RPMI7951 (cell line): Measurements from ENCODE around the gene CHSY1. TPM values are rescaled to one million over a fixed set of nuclear protein-coding genes. Genes with fewer than 3 reads are reported as not detected.
A peak's percentile ranks its signal among the peaks of the same experiment; 100 is the strongest.

Experiments
- DNase-seq: peaks from one replicate; pipeline ENCODE4 v3.0.0-alpha.2; 2012; ENCODE audit warnings: low read depth
- total RNA-seq: library from RNA; depleted of rRNA; stranded (reverse); fragments of >200 nt; shearing (Covaris generic); gene quantifications from 2 replicates; pipeline ENCODE4 v1.2.3, GENCODE V29; 2014

Gene CHSY1
- total RNA-seq, 1 experiment from 2014 or later: 41.5 TPM

DNA sequence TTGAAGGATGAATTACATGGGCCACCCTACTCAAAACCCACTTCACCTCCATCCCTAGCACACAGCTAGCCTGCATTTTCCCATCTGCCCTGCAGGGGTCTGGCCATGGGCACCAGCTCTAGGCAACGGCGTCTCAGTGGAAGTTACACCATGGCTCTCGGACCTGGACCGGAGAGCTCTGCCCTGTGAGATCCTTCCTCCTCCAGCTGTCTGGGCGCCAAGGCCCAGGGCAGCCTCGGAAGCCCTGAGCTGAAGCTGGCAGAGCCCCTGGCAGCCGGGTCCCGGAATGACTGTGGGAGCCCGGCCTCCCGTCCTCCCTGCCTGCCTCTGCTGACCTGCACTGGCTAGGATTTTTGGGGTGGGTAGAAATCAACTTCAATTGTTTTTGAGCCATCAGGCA lies 98.9 kb downstream of the CHSY1 start:
- no peak for DNase-seq

DNA sequence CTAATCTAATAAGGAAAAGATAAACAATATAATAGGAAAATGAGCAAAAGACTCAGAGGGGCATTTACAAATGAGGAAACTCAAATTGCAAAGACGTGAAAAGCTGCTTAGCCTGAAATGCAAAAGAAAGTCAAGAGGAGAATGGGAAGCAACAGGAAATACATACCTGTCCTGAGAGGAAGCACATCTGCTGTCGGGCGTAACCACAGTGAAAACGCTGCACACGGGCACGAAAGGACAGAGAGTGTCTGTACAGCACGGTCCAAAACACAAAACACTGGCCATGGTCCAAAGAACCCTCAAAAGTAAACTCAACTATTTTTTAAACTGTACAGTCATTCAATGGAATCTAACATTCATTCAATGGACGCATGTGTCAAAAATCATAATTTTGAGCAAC lies 100.6 kb downstream of the CHSY1 start:
- no peak for DNase-seq

DNA sequence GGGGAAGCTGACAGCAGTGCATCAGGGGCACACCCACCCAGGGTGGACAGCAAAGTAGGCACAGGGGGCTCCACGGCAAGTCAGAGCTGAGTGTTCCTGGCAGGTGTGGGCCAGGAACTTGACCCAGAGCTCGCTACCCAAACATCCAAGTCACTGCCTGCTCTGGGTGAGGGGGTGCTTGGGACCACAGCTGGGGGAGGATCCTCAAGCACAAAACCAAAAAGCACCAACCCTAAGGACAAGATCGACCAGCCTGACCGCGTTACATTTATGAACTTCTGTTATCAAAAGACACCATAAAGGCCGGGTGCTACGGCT lies 101.2 kb downstream of the CHSY1 start:
- DNase-seq: no peak

DNA sequence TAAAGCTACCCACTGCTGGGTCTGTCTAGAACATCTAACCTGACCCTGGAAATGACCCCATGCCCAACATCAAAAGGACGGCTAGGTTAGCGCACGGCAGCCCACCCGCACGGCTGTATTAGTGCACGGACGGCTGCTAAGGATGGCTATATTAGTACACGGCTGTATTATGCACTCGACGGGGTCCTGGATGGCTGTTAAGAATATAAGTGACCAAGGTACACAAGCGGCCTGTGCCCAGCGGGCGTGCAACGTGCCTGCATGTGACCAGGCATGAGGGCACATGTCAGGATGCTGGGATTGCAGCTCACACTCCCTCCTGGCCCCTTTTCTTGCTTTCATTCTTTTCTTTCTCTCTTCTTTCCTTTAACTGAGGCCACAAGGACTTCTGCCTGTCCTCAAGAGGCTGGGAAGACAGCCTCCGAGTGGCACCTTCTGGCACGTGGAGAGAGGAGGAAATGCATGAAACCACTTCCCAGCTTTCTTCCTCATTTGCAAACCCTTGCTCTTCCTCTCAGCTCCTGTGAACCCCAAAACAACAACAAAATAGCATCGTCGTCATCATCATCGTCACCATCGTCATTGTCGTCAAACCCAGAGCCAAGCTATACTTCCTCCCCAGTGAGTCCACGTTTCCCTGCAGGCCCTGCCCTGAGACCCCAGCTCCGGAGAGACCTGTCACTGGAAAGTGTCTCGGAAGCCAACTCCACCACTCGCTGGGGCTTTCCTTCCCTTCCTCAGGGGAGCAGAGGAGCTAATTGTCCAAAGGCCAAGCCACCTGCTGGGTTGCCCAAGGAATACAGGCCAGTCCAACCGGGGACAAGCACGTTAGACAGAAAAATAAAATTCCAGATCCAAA lies 101.8 kb downstream of the CHSY1 start:
- no peak for DNase-seq

DNA sequence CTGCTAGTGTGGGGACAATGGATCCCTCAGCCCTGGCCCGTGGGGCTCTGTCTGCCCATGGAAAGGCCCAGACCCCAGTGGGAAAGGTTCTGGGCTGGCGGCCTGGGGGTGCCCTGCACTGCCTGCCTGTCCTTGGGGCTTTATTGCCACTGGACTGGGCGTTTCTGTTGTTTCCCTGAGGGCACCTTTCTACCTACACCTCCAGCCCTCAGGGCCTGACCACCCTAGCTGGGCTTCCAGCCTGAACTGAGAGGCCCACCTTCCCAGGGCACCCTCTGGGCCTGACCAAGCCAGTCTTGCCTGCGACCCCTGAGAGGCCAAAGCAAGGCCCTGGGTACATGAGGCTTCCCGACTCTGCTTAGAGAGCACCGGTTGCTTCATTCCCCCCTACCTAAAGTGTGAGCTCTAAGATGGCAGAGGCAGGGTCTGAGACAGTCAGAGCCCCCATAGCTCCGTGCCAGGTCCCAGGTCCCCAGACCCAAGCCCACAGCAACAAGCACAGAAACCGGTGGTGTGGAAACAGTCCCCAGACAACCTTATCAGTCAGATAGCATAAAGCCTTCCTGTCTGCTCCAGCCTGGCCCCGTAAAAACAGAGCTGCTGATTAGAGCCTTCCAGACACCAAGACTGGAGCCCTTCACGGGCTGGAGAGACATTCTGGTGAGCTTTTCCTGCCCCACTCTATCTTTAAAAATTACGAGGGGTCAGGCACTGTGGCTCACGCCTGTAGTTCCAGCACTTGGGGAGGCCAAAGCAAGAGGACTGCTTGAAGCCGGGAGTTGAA lies 102.8 kb downstream of the CHSY1 start:
- no peak for DNase-seq

DNA sequence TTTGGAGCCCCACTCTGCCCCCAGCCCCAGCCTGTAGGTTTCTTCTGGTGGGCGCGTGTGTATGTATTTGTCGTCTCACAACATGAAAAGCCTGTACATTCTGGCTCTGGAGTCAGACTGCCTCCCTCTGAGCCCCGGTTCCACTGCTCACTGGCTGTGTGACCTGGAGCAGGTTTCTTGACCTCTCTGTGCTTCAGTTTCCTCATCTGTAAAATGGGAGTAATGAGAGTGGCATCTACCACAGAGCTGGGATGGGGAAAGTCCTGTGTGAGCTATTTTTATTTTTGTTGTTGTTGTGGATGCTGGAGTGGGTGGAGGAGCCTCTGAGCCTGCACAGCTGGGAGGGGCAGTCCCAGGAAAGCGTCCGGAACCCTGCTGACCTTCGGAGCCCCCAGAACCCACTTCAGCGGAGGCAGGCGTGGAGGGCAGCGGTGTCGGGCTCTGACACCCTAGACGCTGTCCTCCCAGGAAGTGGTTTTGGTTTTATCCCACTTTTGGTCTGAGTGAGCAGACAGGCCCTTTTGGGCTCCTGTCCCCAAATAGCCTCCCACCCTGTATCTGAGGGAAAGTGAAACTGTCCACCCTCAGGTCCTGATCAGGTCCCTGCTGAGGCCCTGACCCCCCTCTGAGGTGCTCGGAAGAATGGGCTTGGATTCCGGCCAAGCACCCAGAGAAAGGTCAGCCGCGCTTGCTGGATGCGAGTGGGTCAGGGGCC lies 103.5 kb downstream of the CHSY1 start:
- DNase-seq: peak; percentile 24

DNA sequence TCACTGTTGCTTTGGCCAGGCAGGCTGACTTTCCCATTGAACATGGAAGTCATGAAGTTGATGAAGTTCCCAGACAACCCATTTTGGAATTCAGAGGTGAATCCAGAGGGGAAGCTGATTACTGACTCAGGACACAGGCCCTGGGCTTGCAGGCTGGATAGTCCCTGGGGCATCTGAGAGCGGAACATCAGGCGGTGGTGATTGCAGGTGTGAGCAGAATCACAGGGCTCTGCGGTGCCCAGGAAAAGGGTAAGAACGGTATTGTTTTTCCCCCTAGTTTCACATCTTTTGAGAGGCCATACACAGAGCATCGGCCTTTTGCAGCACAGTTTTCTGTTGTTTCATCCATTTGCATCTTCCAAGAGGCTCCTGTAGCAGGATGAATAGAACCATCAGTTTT lies 104.7 kb downstream of the CHSY1 start:
- DNase-seq: no peak

DNA sequence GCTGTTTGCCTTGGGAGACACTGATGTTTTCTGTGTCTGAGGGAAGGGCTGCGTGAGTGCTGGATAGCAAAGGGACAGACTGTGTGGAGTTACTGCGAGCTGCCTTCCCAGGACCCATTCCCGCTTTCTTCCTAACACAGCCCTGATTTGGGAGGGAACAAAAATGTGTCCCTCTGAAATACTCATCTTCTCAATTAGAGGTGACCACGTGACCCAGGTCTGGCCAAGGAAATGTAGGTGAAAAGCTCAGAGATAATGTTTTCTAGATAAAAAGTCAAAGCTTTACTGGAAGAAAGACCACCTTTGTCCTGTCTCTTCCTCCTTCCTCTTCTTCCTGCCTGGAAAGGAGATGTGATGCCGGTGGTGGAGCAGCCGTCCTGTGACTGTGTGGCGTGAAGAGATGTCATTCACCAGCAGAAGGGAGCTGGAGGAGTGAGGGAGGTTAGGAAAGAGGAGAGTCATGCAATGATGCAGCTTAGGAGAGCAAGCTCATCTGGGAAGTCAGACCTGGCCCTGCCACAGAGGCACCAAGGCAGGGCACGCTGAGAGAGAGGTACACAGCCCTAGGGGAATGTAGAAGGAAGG lies 105.6 kb downstream of the CHSY1 start:
- no peak for DNase-seq

DNA sequence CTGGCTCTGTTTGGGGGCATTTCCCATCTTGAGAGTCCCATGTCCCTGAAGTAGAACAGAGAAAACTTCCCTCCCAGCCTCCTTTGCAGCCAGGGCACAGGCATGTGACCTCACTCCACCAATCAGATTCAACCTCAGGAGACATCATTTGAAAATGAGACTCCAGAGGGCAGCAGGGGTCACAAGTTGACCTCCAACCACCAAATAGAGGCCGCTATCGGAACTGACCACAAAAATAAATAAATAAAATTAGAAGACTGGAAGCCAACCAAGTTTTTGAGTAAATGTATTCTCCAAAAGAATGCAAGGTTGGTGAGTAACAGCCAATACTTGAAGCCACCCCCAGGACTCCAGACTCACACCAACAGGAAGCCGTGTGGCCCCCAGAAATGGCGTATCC lies 106.5 kb downstream of the CHSY1 start:
- no peak for DNase-seq

DNA sequence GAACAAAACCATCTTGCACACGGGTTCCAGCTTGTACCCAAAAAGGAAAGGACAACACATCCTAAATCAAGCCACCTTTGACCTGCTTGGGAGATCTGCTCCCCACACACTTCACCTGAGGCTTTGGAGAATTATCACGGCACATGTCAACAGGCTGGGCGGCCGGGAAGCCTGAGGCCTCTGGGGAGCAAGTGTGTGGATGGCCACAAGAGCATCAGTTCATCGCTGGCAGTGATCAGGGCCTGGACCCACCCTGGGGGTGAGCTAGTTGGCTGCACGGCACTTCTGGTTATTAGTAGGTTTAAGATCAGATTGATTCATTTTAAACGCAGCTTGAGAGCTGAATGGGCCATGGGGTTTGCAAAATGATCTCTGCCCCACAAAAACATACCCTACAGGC lies 108.5 kb downstream of the CHSY1 start:
- DNase-seq: no peak

DNA sequence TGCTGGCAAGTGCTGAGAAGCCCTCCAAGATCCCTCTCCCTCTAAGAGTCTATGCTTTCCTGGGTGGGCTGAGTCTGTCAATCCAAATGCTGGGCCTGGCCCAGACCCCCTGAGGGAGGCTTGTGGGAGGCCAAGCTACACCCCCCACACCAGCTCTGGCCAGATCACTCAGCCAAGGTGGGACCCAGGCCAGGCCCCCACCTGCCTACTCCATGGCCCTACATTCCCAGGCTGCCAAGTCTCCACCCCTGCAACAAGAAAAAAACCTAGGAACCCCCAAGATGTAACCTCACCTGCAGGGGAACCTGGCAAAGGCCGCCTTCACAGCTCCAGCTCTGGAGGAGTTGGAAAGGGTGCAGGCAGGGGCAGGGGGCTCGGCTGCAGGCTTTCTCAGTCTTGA lies 109.1 kb downstream of the CHSY1 start:
- no peak for DNase-seq

DNA sequence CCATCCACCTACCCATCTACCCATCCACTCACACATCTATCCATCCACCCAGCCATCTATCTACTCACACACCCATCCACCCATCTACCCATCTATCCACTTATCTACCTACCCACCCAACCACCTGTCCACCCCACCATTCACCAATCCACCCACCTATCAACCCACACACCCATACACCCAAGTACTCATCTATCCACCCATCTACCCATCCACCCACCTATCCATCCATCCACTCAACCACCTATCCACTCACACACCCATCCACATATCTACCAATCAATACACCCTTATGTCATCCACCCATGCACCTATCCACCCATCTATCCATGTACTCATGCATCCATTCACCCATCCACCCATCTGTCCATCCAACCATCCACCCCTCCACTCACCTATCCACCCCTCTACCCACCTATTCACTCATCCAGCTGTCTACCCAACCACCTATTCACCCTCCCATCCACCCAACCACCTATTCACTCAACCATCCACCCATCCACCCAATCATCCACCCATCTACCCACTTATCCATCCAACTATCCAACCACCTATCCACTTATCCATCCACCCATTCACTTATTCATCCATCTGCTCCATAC lies 109.8 kb downstream of the CHSY1 start:
- no peak for DNase-seq

DNA sequence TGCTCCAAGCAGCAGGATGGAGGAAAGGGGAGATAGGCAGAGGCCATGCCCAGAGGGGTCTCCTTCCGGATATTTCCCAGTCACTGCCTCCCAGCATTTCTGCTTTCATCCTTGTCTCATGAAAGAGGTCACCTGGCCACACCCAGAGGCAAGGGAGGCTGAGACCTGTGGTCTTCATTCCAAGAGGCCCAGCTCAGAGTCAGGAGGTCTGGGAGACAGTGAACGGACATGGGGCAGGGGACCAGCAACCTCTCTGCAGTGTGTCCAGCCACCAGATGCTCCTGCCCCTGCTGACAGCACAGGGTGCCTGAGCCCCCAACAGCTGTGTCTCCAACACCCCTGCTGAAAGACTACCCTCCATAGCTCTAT lies 111.2 kb downstream of the CHSY1 start:
- DNase-seq: no peak

DNA sequence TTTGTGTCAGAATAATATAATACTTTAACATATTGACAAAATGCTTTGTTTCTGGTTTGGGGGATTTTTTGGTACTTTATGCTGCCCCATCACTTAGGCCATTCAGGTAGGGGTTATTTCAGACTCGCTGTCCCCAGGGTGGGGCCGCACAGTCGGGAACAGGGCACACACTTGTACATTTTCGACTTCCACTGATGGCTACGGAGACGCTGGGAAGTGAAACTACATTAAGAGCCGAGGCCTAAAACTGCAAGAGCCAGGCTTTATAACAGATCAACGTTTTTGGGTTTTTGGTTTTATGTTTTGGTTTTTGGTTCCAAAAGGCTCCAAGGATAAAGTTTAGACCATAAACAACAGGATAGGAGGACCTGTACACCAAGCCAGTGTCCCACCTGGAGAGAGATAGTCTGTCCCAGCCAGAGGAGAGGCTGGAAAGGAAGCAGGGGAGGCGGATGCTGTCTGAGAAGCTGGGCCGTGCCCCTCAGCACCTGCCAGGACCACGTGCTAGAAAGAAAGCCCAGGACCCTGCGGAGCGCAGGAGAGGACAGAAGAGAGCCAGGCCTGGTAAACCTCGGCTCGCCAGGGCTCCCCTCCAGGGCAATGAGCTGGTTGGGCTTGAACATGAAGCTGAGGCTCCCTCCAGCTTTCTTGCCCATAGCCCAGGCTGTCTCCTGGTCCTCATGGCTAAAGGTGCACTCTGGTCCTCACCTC lies 111.7 kb downstream of the CHSY1 start:
- DNase-seq: no peak

DNA sequence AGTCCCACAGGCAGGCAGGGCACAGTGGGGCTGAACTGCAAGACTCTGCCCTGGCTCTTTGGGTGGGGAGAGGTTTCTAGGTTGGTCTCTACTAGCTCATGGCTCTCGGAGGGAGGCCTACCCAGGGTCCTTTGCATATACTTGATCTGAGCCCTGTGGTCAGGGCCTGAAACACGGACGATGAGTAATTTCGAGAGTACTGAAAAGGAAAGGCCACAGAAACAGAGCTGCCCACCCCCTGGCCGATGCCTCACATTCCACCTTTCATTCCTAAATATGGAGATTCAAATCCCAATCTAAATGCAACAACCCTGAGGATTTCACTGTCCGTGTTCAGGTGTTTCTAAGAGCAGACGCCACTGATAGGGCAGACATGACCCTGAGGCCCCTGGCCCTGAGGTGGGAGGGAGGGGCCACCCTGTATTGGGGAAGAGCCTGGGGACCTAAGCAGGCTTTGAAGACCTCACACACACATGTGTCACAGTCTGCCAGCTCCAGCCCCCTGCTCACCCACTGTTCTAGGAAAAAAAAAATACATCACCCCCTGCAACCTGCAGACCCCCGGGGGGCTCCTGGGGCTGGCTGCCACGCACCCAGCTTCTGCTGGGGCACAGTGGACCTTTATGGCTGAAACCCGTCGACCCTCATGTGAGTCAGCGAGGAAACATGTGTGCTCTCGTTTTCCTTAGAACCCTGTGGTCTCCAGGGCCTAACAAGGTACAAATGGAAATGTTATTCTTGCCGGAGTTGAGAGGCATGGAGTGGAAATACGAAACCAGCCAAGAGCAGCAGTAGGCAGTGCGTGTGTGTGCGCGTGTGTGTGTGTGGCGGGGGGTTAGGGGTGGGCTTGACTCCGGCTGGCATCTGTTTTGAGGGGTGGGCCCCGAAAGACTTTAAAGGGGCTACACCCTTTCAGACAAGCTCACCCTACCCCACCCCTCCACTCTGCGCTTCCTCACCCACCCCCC lies 112.7 kb downstream of the CHSY1 start:
- peak; percentile 81 for DNase-seq

DNA sequence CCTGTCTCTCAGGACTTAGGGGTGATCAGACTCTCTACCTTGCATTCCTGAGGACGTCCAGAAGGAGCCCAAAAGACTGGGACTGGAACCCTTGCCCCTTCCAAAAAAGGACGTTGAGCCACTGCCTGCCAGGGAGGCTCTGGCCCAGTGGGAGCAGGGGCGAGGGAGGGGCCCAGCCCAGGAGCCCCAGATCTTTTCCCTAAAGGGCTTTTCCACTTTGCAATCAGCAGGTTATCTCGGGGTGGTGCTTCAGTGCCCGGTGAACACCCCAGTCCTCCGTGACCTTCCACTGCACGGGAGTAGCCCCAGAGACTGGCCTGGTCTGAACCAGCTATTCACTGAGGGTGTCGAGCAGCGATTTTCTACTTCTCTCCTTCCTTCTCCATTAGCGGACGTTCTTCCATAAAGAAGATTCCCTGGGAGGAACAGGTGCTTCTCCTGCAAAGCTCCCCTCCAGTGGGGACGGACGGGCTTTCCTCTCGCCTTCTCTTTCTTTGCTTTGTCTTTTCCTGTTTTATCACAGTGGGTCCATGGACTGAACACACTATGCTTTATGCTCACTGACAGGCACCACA lies 113.7 kb downstream of the CHSY1 start:
- no peak for DNase-seq

DNA sequence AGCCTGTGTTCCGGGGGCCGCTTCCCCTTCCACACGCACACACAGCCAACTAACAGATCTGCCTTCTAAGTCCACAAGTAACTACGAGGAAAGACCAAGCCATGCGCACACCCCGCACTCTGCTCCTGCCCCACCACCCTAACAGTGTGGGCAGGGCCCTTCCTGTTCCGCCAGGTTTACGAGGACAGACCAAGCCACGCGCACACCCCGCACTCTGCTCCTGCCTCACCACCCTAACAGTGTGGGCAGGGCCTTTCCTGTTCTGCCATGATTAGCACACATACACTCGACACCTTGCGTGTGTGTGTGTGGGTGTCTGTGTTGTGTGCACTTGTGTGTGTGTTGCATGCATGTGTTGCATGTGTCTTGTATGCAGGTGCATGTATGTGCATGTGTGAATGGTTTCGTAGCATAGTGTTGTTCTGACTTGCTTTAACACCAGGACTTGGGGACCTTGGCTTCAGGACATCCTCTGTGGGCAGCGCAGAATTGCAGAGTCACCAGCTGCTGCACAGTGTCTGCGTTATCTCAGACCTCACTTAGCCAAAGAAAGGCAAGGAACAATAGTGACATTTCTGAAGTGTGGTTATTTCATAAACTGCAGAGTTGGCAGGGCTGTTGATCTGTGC lies 114.4 kb downstream of the CHSY1 start:
- no peak for DNase-seq

DNA sequence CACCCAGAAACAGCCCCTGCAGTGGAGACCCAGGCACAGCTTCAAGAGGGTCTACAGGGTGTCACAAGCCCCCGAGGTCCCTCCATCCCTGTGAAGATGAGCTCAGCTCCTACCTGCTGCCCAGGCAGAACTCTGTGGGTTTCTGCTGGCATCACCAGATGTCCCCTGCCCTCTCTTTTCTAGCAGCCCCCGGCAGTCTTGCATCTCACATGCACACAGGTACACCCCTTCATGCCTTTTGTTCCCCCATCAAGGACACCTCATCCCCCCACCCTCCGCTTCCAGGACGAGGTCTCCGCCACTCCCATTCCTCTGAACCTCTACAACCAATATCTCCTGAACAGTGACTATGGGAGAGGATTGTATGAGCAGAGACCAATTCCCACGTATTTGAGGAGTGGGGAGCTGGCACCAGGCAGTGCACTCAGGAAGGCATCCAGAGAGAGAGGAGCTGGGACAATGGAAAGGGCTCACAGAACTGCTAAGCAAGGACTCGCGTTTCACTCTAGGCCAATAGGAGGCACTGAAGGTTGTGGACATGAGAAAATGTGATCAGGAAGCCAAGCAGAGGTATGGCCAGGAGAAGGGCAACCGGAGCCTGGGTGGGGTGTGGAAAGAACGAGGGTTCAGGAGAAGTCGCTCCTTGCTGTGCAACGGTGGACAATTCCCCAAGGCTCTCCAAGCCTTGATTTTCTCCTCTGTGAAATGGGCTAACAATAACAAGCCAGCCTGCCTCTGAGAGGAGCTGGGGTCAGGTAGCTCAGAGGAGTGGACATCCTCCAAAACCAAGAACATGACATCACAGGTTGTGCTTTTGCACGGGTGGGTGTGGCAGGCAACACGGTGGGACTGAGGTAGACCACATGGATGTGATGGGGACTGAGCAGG lies 115.2 kb downstream of the CHSY1 start:
- no peak for DNase-seq
